Sigmoid colon (tissue), 4 donors: Measurements from ENCODE around the gene IMMP1L.

Experiments used
- CTCF ChIP-seq, 4 experiments: fragments of 450-650 bp in 3 of 4; fragments of 200-600 bp in 1 of 4; IDR thresholded peaks; one replicate each; pipeline ENCODE4 v1.5.1; 2016 to 2019; ENCODE audit warnings: antibody characterized with exemption in 4 of 4, mild to moderate bottlenecking in 3 of 4, moderate library complexity in 2 of 4
- POLR2A ChIP-seq, 2 donors: fragments of 450-650 bp; IDR thresholded peaks; one replicate each; pipeline ENCODE4 v1.6.1; 2016; ENCODE audit warnings: antibody characterized with exemption in 2 of 2, mild to moderate bottlenecking in 2 of 2, moderate library complexity in 2 of 2
- POLR2AphosphoS5 ChIP-seq, 4 donors: sonication (generic); formaldehyde crosslinking; IDR thresholded peaks; one replicate each; pipeline ENCODE4 v1.6.1; 2017; ENCODE audit warnings: antibody characterized with exemption in 4 of 4

GRCh38 chr11:31477528-31478222 is 31.7 kb downstream of the IMMP1L start:
- TF ChIP-seq CTCF (IDR thresholded peaks at IDR 0.05) (no peak), POLR2A (IDR thresholded peaks at IDR 0.05) (no peak), POLR2AphosphoS5 (IDR thresholded peaks at IDR 0.05) (no peak)
